DMS79 (cell line): ENCODE measurements around the gene SPATA45.

Experiments
- DNase-seq: peaks from one replicate; lab custom pipeline; 2025; lab: John Stamatoyannopoulos, UW

Gene SPATA45

GRCh38 chr1:212780759-212781158, 66.7 kb downstream of the SPATA45 start:
- no peak for DNase-seq
